ENCODE measurements around the gene KRTAP2-4.
"Not testable (repeated sequence)": the region's sequence is repeated elsewhere in the genome, so short reads cannot be mapped to it uniquely, and the experiment has no call there.

KRTAP2-4 gene, protein sequence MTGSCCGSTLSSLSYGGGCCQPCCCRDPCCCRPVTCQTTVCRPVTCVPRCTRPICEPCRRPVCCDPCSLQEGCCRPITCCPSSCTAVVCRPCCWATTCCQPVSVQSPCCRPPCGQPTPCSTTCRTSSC

DNA sequence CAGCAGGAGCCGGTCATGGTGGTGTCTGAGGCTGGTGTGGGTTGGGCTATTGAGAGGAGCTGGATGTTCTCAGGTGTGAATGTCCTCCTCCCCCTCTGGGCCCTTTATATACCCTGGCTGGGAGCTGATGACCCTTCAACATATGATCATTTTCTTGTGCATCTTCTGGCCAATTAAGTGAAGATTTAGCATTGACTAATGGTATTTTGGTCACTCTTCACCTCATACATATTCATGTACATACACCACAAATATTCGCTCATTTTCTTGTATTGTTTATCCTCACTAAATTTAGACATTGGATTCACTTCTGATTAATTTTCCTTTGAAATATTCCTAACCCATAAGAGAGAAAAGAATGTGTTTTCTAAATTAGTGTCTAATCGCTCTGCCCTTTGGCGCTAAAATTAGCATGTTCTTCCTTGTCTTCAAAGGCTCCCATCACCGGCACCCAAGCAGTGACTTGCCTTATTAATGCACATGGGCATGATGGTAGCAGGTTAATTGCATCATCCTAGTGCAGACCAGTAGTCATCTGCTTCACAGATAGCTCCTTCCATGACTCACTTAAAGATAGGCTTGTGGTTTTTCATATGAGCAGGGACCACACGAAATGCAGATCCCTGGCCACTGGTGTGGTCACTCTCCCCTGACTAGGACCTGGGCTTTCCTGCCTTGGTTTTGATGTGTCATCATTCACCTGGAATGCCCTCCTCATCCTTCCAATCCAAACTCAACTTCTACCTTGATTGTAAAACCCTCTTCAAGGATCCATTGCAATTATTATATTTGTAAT is at the start of gene KRTAP2-4:
Gene KRTAP2-4 (minus strand): TSS at position 51 of the 796 bp plus-strand sequence. CDS start 34 bp downstream, at position 17.
- DNase-seq, result no peak

GRCh38 chr17:41111151-41111885 is 45.6 kb upstream of the KRTAP2-4 start:
- DNase-seq, result no peak

GRCh38 chr17:41108728-41109386 is 43.2 kb upstream of the KRTAP2-4 start:
- not testable (repeated sequence) for DNase-seq

- no peak for DNase-seq
These were observed 42.3 kb upstream of the KRTAP2-4 start for GRCh38 chr17:41107941-41108450.

GRCh38 chr17:41105347-41105746 is 39.7 kb upstream of the KRTAP2-4 start, which contains the start of gene KRTAP4-9:
KRTAP4-9 (plus strand) TSS chr17:41105389; CDS start chr17:41105389, 0 bp downstream.
- not testable (repeated sequence) for DNase-seq

DNA sequence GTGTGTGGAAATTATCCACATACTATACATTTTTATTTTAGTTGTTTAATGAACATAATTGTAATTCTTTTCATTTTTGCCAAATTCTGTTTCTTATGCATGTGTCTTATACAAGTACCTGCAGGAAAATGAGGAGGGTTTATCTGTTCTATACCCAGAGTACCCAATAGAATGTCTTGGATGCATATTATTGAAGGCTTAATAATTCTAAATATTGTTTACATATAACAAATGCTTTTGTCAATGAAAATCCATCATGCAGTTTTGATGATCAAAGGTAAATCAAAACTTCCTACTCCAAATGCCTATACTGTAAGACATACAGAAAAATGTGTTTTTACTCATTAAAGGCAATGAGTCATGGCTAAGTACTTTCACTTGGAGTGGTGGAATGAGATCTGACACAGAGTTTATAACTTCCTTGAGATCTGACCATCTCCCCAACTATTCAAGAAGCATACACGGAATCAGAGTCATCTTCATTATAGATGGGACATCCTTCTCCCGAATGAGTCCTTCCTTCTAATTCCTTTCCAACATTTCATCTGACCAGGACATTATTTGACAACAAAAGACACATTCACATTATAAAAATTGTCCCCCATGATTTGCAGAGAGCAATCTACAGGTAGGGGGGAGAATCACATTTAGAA is 38.8 kb upstream of the KRTAP2-4 start:
- not testable (repeated sequence) for DNase-seq

DNA sequence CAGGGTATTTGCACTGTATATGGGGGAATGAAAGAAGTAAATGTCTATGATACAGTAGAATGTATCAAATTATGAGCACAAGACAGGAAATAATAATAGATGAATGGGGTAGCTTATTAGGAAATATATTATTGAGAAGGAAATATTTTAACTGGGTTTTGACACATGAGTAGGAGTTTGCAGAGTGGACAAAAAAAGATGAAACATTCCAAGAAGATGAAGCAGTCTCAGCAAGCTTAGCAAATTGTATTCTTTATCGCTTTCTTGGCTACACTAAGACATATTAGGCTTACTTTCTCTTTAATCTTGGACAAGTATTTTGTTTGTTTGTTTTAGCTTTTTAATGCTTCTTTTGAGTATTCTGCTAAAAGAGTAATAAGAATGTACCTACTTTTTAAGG is 38.2 kb upstream of the KRTAP2-4 start:
- no peak for DNase-seq

DNA sequence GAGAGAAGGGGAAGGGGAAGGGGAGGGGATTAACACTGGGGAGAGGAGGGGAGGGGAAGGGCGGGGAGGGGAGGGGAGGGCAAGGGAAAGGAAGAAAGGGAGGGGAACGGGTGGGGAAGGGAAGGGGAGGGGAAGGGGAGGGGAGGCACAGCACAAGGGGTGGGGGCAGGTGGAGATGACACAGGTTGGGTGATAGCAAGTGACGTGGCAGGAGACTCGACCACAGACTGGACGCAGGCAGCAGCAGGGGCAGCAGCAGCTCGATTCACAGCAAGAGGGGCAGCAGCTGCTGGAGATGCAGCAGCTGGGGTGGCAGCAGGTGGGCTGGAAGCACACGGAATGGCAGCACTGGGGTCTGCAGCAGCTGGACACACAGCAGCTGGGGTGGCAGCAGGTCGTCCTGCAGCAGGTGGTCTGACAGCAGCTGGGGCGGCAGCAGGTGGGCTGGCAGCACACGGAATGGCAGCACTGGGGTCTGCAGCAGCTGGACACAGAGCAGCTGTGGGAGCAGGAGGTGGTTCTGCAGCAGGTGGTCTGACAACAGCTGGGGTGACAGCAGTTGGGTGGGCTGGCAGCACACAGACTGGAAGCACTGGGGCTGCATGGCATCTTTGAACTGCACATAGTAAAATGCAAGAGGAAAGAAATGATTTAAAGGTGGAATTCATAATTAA is 36.0 kb upstream of the KRTAP2-4 start, which contains the start of gene KRTAP4-16:
Gene KRTAP4-16 (minus strand): TSS at position 624 of the 674 bp plus-strand sequence. CDS start 0 bp downstream, at position 624.
- DNase-seq, result no peak

GRCh38 chr17:41099682-41100480 is 34.2 kb upstream of the KRTAP2-4 start:
- DNase-seq, result not testable (repeated sequence)

DNA sequence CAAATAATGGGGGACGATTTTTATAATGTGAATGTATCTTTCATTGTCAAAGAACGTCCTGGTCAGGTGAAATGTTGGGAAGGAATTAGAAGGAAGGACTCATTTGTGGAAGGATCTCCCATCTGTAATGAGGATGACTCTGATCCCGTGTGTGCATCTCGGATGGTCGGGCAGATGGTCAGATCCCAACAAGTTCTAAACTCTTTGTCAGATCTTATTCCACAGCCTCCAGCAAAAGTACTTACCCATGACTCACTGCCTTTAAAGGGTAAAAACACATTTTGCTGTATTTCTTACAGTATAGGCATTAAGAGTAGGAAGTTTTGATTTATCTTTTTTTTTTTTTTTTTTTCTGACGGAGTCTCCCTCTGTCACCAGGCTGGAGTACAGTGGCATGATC is 32.8 kb upstream of the KRTAP2-4 start:
- DNase-seq, result no peak

DNA sequence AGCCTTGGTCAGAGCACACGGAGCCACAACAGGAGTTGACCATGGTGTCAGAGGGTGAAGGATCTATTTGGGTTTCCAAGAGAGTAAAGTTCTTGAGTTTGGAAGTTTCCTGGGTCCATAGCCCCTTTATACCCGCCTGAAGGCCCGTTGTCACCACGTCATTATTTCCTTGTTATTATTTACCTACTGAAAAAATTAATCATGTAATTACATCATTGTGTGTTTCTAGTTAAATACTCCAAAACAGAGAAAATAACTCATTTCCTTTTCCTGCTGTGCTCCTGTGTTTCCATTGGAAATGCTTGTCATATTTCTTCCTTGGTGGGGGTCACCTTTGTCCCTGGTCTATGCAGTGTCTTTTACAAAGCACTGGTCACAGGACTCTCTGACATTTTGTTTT is 32.4 kb upstream of the KRTAP2-4 start, which contains the start of gene KRTAP4-8:
Gene KRTAP4-8 (minus strand): TSS at position 101 of the 400 bp plus-strand sequence. CDS start 58 bp downstream, at position 43.
- DNase-seq, result no peak

- DNase-seq, result no peak
These were observed 30.4 kb upstream of the KRTAP2-4 start for GRCh38 chr17:41096055-41096454.

GRCh38 chr17:41088760-41089352 is 23.2 kb upstream of the KRTAP2-4 start:
- DNase-seq, result not testable (repeated sequence)

DNA sequence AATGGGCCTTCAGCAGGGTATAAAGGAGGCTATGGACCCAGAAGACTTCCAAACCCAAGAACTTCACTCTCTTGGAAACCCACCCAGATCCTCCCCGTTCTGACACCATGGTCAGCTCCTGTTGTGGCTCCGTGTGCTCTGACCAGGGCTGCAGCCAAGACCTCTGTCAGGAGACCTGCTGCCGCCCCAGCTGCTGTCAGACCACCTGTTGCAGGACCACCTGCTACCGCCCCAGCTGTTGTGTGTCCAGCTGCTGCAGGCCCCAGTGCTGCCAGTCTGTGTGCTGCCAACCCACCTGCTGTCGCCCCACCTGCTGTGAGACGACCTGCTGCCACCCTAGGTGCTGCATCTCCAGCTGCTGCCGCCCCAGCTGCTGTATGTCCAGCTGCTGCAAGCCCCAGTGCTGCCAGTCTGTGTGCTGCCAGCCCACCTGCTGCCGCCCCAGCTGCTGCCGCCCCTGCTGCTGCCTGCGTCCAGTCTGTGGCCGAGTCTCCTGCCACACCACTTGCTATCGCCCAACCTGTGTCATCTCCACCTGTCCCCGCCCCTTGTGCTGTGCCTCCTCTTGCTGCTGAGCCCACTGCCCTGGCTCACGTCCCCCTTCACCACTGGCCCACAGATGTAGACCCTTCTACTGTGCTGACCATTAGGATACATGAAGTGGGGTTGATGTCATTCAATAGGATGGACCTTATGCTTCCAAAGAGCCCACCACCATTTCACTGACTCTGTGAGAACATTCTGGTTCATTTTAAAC is 18.6 kb upstream of the KRTAP2-4 start, which contains the start of gene KRTAP4-7:
Gene KRTAP4-7 (plus strand): TSS at position 51 of the 757 bp plus-strand sequence. CDS start 57 bp downstream, at position 108.
- not testable (repeated sequence) for DNase-seq

DNA sequence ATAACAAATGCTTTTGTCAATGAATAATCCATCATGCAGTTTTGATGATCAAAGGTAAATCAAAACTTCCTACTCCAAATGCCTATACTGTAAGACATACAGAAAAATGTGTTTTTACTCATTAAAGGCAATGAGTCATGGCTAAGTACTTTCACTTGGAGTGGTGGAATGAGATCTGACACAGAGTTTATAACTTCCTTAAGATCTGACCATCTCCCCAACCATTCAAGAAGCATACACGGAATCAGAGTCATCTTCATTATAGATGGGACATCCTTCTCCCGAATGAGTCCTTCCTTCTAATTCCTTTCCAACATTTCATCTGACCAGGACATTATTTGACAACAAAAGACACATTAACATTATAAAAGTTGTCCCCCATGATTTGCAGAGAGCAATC is 17.7 kb upstream of the KRTAP2-4 start:
- not testable (repeated sequence) for DNase-seq

GRCh38 chr17:41082626-41083025 is 16.9 kb upstream of the KRTAP2-4 start:
- DNase-seq, result no peak

GRCh38 chr17:41076788-41077187 is 11.1 kb upstream of the KRTAP2-4 start:
- no peak for DNase-seq

DNA sequence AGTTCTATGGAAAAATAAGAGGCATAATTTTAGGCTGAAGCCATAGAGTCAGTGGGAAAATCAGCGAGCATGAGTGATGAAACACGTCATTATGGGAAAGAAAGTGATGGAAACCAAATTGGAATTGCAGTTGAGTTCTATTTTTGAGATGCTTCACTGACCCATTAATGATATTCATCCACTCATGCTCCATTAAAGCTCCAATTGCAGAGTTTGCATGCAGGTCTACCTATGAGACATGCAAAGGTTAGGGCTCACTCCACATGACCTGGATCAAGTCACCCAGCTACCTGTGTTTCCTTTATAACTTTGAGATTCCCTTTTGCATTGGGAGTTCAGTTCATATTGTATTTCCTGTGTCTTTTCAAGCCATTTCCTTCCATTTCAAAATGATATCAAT is 8.0 kb upstream of the KRTAP2-4 start:
- no peak for DNase-seq
